ENCODE results near the gene OCEL1.
A peak's percentile ranks its signal among the peaks of the same experiment; 100 is the strongest.
"Not testable (repeated sequence)": the region's sequence is repeated elsewhere in the genome, so short reads cannot be mapped to it uniquely, and the experiment has no call there.

OCEL1 gene

GRCh38 chr19:17226002-17226933, at the start of gene OCEL1:
OCEL1 (plus strand) TSS chr19:17226226; CDS start chr19:17226248, 22 bp downstream.
- peak; percentile 74 to 99 (median 96) for DNase-seq

- DNase-seq: no peak
These were observed 47.7 kb upstream of the OCEL1 start for GRCh38 chr19:17178291-17178690.

- DNase-seq: no peak
These were observed 44.9 kb upstream of the OCEL1 start for GRCh38 chr19:17180997-17181702.

- DNase-seq: no peak
These were observed 42.7 kb upstream of the OCEL1 start for GRCh38 chr19:17183271-17183761.

GRCh38 chr19:17183858-17184321, 42.1 kb upstream of the OCEL1 start:
- no peak for DNase-seq

GRCh38 chr19:17184371-17184841, 41.6 kb upstream of the OCEL1 start:
- no peak for DNase-seq

GRCh38 chr19:17185590-17185989, 40.4 kb upstream of the OCEL1 start:
- DNase-seq: no peak

- not testable (repeated sequence) for DNase-seq
These were observed 34.3 kb upstream of the OCEL1 start for GRCh38 chr19:17191736-17192135.

GRCh38 chr19:17192751-17193150, 33.3 kb upstream of the OCEL1 start:
- no peak for DNase-seq

GRCh38 chr19:17194608-17195007, 31.4 kb upstream of the OCEL1 start:
- DNase-seq: no peak

- DNase-seq: no peak
These were observed 30.9 kb upstream of the OCEL1 start for GRCh38 chr19:17195106-17195505.

- DNase-seq: no peak
These were observed 29.4 kb upstream of the OCEL1 start for GRCh38 chr19:17196610-17197009.

GRCh38 chr19:17197666-17198065, 28.4 kb upstream of the OCEL1 start:
- no peak for DNase-seq

GRCh38 chr19:17200408-17201079, 25.5 kb upstream of the OCEL1 start:
- DNase-seq: no peak

GRCh38 chr19:17202249-17202648, 23.8 kb upstream of the OCEL1 start:
- DNase-seq: peak in 1 of 56 donors; percentile 29

- no peak for DNase-seq
These were observed 23.3 kb upstream of the OCEL1 start for GRCh38 chr19:17202713-17203112.

- peak in 24 of 56 donors; percentile 0 to 60 (median 22) for DNase-seq
These were observed 20.5 kb upstream of the OCEL1 start for GRCh38 chr19:17205237-17206140.

GRCh38 chr19:17206736-17207581, 19.1 kb upstream of the OCEL1 start:
- no peak for DNase-seq
